Measurements from ENCODE around the gene SETD3. TPM values are rescaled to one million over a fixed set of nuclear protein-coding genes. Genes with fewer than 3 reads are reported as not detected.
A peak's percentile ranks its signal among the peaks of the same experiment; 100 is the strongest.

SETD3 gene
- total RNA-seq, 2 donors from 2014 or later: 57.8 to 68.1 TPM

- 74 to 76% methylated on average over 7 to 16 of the region's 16 CpGs for WGBS, 2 experiments (ENCODE audit: insufficient coverage in 1 of 2, insufficient read length in 1 of 2)
- no peaks in the 10 kb centered on the region for H3K9me3 Mint-ChIP-seq
- Histone ChIP-seq H3K4me1 (ENCODE audit: control insufficient read depth, insufficient read depth, low read length) (peaks cover 27% of the 10 kb centered on the region), H3K36me3 (ENCODE audit: control insufficient read depth, insufficient read depth, low read length) (peaks cover 4% of the 10 kb centered on the region), H3K27me3 (ENCODE audit: control insufficient read depth, insufficient read depth, low read length, poor library complexity, severe bottlenecking) (no peaks in the 10 kb centered on the region), H3K9me3 (ENCODE audit: control insufficient read depth, low read length) (no peaks in the 10 kb centered on the region), H3K4me3 (ENCODE audit: low read length) (no peak overlapping the region), H3K27ac (ENCODE audit: low read depth, low read length) (no peak overlapping the region), H3K9ac (ENCODE audit: extremely low read depth, low read length, poor library complexity, severe bottlenecking) (no peak overlapping the region)
- no peak for DNase-seq
- no peak overlapping the region for H3K27ac Mint-ChIP-seq
- peaks cover 5% of the 10 kb centered on the region for H3K36me3 Mint-ChIP-seq (ENCODE audit: low read depth)
- H3K4me3 Mint-ChIP-seq: no peak overlapping the region
- peaks cover 34% of the 10 kb centered on the region for H3K4me1 Mint-ChIP-seq
- no peaks in the 10 kb centered on the region for H3K27me3 Mint-ChIP-seq (ENCODE audit: insufficient read depth)
- TF ChIP-seq CTCF (conservative IDR thresholded peaks at IDR 0.05): no peak
Measured at GRCh38 chr14:99524091-99524661, 43.5 kb upstream of the SETD3 start.

- Histone ChIP-seq H3K9ac (ENCODE audit: extremely low read depth, low read length, poor library complexity, severe bottlenecking) (no peak overlapping the region), H3K4me1 (ENCODE audit: control insufficient read depth, insufficient read depth, low read length) (peaks cover 27% of the 10 kb centered on the region), H3K9me3 (ENCODE audit: control insufficient read depth, low read length) (no peaks in the 10 kb centered on the region), H3K36me3 (ENCODE audit: control insufficient read depth, insufficient read depth, low read length) (no peaks in the 10 kb centered on the region), H3K4me3 (ENCODE audit: low read length) (no peak overlapping the region), H3K27ac (ENCODE audit: low read depth, low read length) (peak overlapping the region; percentile 57), H3K27me3 (ENCODE audit: control insufficient read depth, insufficient read depth, low read length, poor library complexity, severe bottlenecking) (no peaks in the 10 kb centered on the region)
- Mint-ChIP-seq H3K27ac (no peak overlapping the region), H3K4me1 (peaks cover 34% of the 10 kb centered on the region), H3K27me3 (ENCODE audit: insufficient read depth) (no peaks in the 10 kb centered on the region), H3K9me3 (no peaks in the 10 kb centered on the region), H3K4me3 (peak overlapping the region; percentile 26), H3K36me3 (ENCODE audit: low read depth) (peaks cover 5% of the 10 kb centered on the region)
- DNase-seq: no peak
- no peak for TF ChIP-seq CTCF (conservative IDR thresholded peaks at IDR 0.05)
- WGBS, 2 experiments (ENCODE audit: insufficient coverage in 1 of 2, insufficient read length in 1 of 2): 82 to 83% methylated on average over 2 to 5 of the region's 5 CpGs
Measured at GRCh38 chr14:99523704-99524055, 43.0 kb upstream of the SETD3 start.

- Histone ChIP-seq H3K27me3 (ENCODE audit: control insufficient read depth, insufficient read depth, low read length, poor library complexity, severe bottlenecking) (no peaks in the 10 kb centered on the region), H3K9ac (ENCODE audit: extremely low read depth, low read length, poor library complexity, severe bottlenecking) (no peak overlapping the region), H3K4me1 (ENCODE audit: control insufficient read depth, insufficient read depth, low read length) (peaks cover 27% of the 10 kb centered on the region), H3K36me3 (ENCODE audit: control insufficient read depth, insufficient read depth, low read length) (no peaks in the 10 kb centered on the region), H3K27ac (ENCODE audit: low read depth, low read length) (peak overlapping the region; percentile 57), H3K9me3 (ENCODE audit: control insufficient read depth, low read length) (no peaks in the 10 kb centered on the region), H3K4me3 (ENCODE audit: low read length) (no peak overlapping the region)
- Mint-ChIP-seq H3K4me1 (peaks cover 34% of the 10 kb centered on the region), H3K27ac (peak overlapping the region; percentile 55), H3K36me3 (ENCODE audit: low read depth) (peaks cover 5% of the 10 kb centered on the region), H3K9me3 (no peaks in the 10 kb centered on the region), H3K27me3 (ENCODE audit: insufficient read depth) (no peaks in the 10 kb centered on the region), H3K4me3 (peak overlapping the region; percentile 26)
- no peak for TF ChIP-seq CTCF (conservative IDR thresholded peaks at IDR 0.05)
- WGBS, 2 experiments (ENCODE audit: insufficient coverage in 1 of 2, insufficient read length in 1 of 2): 26 to 43% methylated on average over 6 to 14 of the region's 14 CpGs
- DNase-seq: peak; percentile 88
Measured at GRCh38 chr14:99522934-99523703, 42.5 kb upstream of the SETD3 start.
